HEK293 (cell line): Measurements from ENCODE around the gene THRAP3.

Source experiments
- CTCF ChIA-PET: fragments of 350-600 bp; formaldehyde crosslinking; extraction: SDS; loops from one replicate; lab custom pipeline; 2021; ENCODE audit warnings: antibody characterized with exemption; lab: Yijun Ruan, JAX
- POLR2A ChIA-PET: fragments of 300-600 bp; formaldehyde crosslinking; extraction: SDS; loops from one replicate; lab custom pipeline; 2020; ENCODE audit warnings: antibody characterized with exemption, inconsistent platforms; lab: Yijun Ruan, JAX
- H3K27ac ChIP-seq: fragments of 200-500 bp; sonication (Bioruptor generic); 2 replicates; pipeline ENCODE4 v1.5.1; 2014; ENCODE audit warnings: low read depth, low read length, control low read depth, inconsistent platforms; ENCODE audit errors: extremely low read depth
- H3K36me3 ChIP-seq, 2 experiments: fragments of 200-500 bp in 1 of 2; sonication (Bioruptor generic) in 1 of 2; 1 replicate in 1 of 2; 2 replicates in 1 of 2; pipeline ENCODE4 v1.5.1; 2014 to 2017; ENCODE audit warnings: inconsistent platforms in 2 of 2, low read length in 2 of 2; ENCODE audit not compliant: control insufficient read depth in 2 of 2, insufficient read depth in 1 of 2
- H3K4me1 ChIP-seq: fragments of 200-500 bp; sonication (Bioruptor generic); 2 replicates; pipeline ENCODE4 v1.5.1; 2014; ENCODE audit warnings: mild to moderate bottlenecking, low read length, inconsistent platforms; ENCODE audit not compliant: control insufficient read depth, insufficient read depth
- H3K4me3 ChIP-seq: 2 replicates; pipeline ENCODE4 v1.5.1; 2011; ENCODE audit warnings: low read depth, mild to moderate bottlenecking, control low read depth, low read length, moderate library complexity
- H3K9me3 ChIP-seq: fragments of 200-500 bp; sonication (Bioruptor generic); 2 replicates; pipeline ENCODE4 v1.5.1; 2014; ENCODE audit warnings: low read depth, low read length, inconsistent platforms; ENCODE audit not compliant: control insufficient read depth, insufficient read depth
- GLIS1 ChIP-seq: fragments of 450-650 bp; formaldehyde crosslinking; IDR thresholded peaks from 2 replicates; pipeline ENCODE4 v1.5.1; 2016; ENCODE audit warnings: missing biosample characterization, missing genetic modification characterization
- GLIS2 ChIP-seq: fragments of 450-650 bp; formaldehyde crosslinking; IDR thresholded peaks from 2 replicates; pipeline ENCODE4 v1.5.1; 2016; ENCODE audit warnings: missing biosample characterization, missing genetic modification characterization
- HOXA7 ChIP-seq: sonication (generic); formaldehyde crosslinking; IDR thresholded peaks from 2 replicates; pipeline ENCODE4 v1.8.1; 2022; ENCODE audit warnings: missing genetic modification reagents, borderline replicate concordance
- IKZF3 ChIP-seq: fragments of 450-650 bp; IDR thresholded peaks from 2 replicates; pipeline ENCODE4 v1.5.0; 2018; ENCODE audit warnings: missing biosample characterization, mild to moderate bottlenecking, missing genetic modification characterization, moderate library complexity
- PRDM1 ChIP-seq: fragments of 450-650 bp; formaldehyde crosslinking; IDR thresholded peaks from 2 replicates; pipeline ENCODE4; 2016; ENCODE audit warnings: missing biosample characterization, missing genetic modification characterization
- PRDM4 ChIP-seq: fragments of 450-650 bp; formaldehyde crosslinking; IDR thresholded peaks from 2 replicates; pipeline ENCODE4 v1.5.1; 2017; ENCODE audit warnings: missing biosample characterization, missing genetic modification characterization
- SP7 ChIP-seq: fragments of 450-650 bp; formaldehyde crosslinking; IDR thresholded peaks from 2 replicates; pipeline ENCODE4 v1.5.1; 2016; ENCODE audit warnings: missing biosample characterization, missing genetic modification characterization
- ZBTB48 ChIP-seq: fragments of 450-650 bp; formaldehyde crosslinking; IDR thresholded peaks from 2 replicates; pipeline ENCODE4 v1.5.1; 2016; ENCODE audit warnings: missing biosample characterization, missing genetic modification characterization
- ZNF169 ChIP-seq: fragments of 450-650 bp; formaldehyde crosslinking; IDR thresholded peaks from 2 replicates; pipeline ENCODE4 v1.5.1; 2016; ENCODE audit warnings: missing biosample characterization, missing genetic modification characterization
- ZNF280D ChIP-seq: fragments of 450-650 bp; formaldehyde crosslinking; IDR thresholded peaks from 2 replicates; pipeline ENCODE4 v1.5.1; 2016; ENCODE audit warnings: missing biosample characterization, missing genetic modification characterization
- ZNF548 ChIP-seq: fragments of 450-650 bp; formaldehyde crosslinking; IDR thresholded peaks from 2 replicates; pipeline ENCODE4 v1.5.1; 2016; ENCODE audit warnings: missing biosample characterization, missing genetic modification characterization
- ZNF555 ChIP-seq: fragments of 450-650 bp; formaldehyde crosslinking; conservative IDR thresholded peaks from 2 replicates; pipeline ENCODE4 v1.5.1; 2017; ENCODE audit warnings: missing biosample characterization, mild to moderate bottlenecking, missing genetic modification characterization, inconsistent platforms
- ZNF561 ChIP-seq: fragments of 450-650 bp; IDR thresholded peaks from 2 replicates; pipeline ENCODE4 v1.5.1; 2018; ENCODE audit warnings: missing biosample characterization, missing genetic modification characterization, borderline replicate concordance
- ZNF600 ChIP-seq: fragments of 450-650 bp; formaldehyde crosslinking; IDR thresholded peaks from 2 replicates; pipeline ENCODE4 v1.5.1; 2016; ENCODE audit warnings: missing biosample characterization, missing genetic modification characterization
- ZNF621 ChIP-seq: fragments of 450-650 bp; formaldehyde crosslinking; IDR thresholded peaks from 2 replicates; pipeline ENCODE4 v1.5.1; 2017; ENCODE audit warnings: missing biosample characterization, missing genetic modification characterization
- ZNF624 ChIP-seq: fragments of 450-650 bp; formaldehyde crosslinking; IDR thresholded peaks from 2 replicates; pipeline ENCODE4 v1.5.1; 2017; ENCODE audit warnings: missing biosample characterization, missing genetic modification characterization
- ZNF658 ChIP-seq: fragments of 450-650 bp; formaldehyde crosslinking; IDR thresholded peaks from 2 replicates; pipeline ENCODE4; 2016; ENCODE audit warnings: missing biosample characterization, missing genetic modification characterization
- ZNF664 ChIP-seq: fragments of 450-650 bp; formaldehyde crosslinking; IDR thresholded peaks from 2 replicates; pipeline ENCODE4 v1.5.1; 2016; ENCODE audit warnings: missing biosample characterization, missing genetic modification characterization
- ZNF768 ChIP-seq: fragments of 450-650 bp; formaldehyde crosslinking; IDR thresholded peaks from 2 replicates; pipeline ENCODE4 v1.5.1; 2018; ENCODE audit warnings: missing biosample characterization, mild to moderate bottlenecking, missing genetic modification characterization
- ZSCAN4 ChIP-seq: fragments of 450-650 bp; formaldehyde crosslinking; IDR thresholded peaks from 2 replicates; pipeline ENCODE4 v1.5.1; 2017; ENCODE audit warnings: missing biosample characterization, missing genetic modification characterization
- TF ChIP-seq, protein P1 (sequence below): IDR thresholded peaks from 2 replicates; pipeline ENCODE4 v1.6.1; 2011; ENCODE audit warnings: mild to moderate bottlenecking, low read depth, low read length, borderline replicate concordance

Gene THRAP3

DNA sequence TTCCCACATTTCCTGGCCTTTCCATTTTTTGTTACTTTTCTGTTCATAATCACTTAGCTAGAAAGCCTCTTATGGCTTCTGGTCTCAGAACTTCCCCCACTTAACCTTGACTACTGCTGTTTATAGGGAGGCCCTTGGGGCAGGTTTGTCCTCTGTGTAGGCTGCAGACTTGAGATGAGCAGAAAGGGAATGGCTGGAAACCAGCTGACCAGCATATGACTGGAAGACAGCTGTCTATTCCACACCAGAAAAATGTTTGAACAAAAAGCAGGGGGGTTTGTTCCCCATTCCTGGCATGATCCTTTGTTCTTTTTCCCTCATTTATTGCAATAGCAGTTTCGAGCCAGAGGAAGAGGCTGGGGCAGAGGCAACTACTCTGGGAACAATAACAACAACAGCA lies 77.0 kb downstream of the THRAP3 start:
- Histone ChIP-seq H3K9me3 (no peaks in the 10 kb centered on the region), H3K36me3 (peaks cover 27 to 90% of the 10 kb centered on the region in 2 experiments; a peak in 2 of 3 replicates)
- POLR2A ChIA-PET, result no interaction called here

GRCh38 chr1:36303244-36303643 lies 79.0 kb downstream of the THRAP3 start:
- Histone ChIP-seq H3K4me1 (no peaks in the 10 kb centered on the region), H3K27ac (no peak overlapping the region), H3K9me3 (no peaks in the 10 kb centered on the region), H3K36me3 (peaks cover 16 to 78% of the 10 kb centered on the region in 2 experiments; a peak in 2 of 3 replicates), H3K4me3 (no peak overlapping the region)
- POLR2A ChIA-PET, result interaction anchor here (0.7 kb wide), 1 partner anchor 18 kb away, joined by 4 read pairs; no protein-coding TSS in a partner anchor
- CTCF ChIA-PET, result interaction anchor here (0.9 to 2.4 kb wide), 4 partner anchors 17 to 168 kb away, joined by 3 to 7 read pairs (median 6); no protein-coding TSS in a partner anchor
- TF ChIP-seq ZNF664, result peak; percentile 98
- TF ChIP-seq ZNF768, result no peak
- TF ChIP-seq SP7, result peak; percentile 94

More for the DNA sequence above, 77.0 kb downstream of the THRAP3 start:
- Histone ChIP-seq H3K27ac (no peak overlapping the region; the same call in 1 of the 2 replicates), H3K4me1 (no peaks in the 10 kb centered on the region)
- CTCF ChIA-PET, result interaction anchor here (0.6 to 2.2 kb wide), 2 partner anchors 16 to 45 kb away, joined by 4 to 12 read pairs; no protein-coding TSS in a partner anchor
- no peak for TF ChIP-seq ZNF169 (tag by site-specific recombination)
- no peak for TF ChIP-seq ZNF561 (tag by site-specific recombination)
- no peak for TF ChIP-seq GLIS1
- no peak for TF ChIP-seq ZNF621 (tag by site-specific recombination)
- TF ChIP-seq ZNF658, result no peak
- TF ChIP-seq ZNF280D (tag by site-specific recombination), result no peak
- no peak for TF ChIP-seq IKZF3 (tag by site-specific recombination)
- TF ChIP-seq, all 188 proteins: peak for 0
- no peak overlapping the region for H3K4me3 ChIP-seq

- ChIA-PET POLR2A (interaction anchor here (0.7 kb wide), 1 partner anchor 18 kb away, joined by 4 read pairs; no protein-coding TSS in a partner anchor), CTCF (interaction anchor here (1.1 to 2.4 kb wide), 3 partner anchors 18 to 204 kb away, joined by 4 to 7 read pairs (median 7); no protein-coding TSS in a partner anchor)
- H3K9me3 ChIP-seq, result no peaks in the 10 kb centered on the region
- H3K4me1 ChIP-seq, result no peaks in the 10 kb centered on the region
- peaks cover 10 to 78% of the 10 kb centered on the region in 2 experiments; a peak in 2 of 3 replicates for H3K36me3 ChIP-seq
- no peak overlapping the region for H3K4me3 ChIP-seq
- H3K27ac ChIP-seq, result no peak overlapping the region; the same call in 1 of the 2 replicates
- TF ChIP-seq ZNF555 (tag by site-specific recombination) (no peak), HOXA7 (CRISPR knock-in tag) (no peak), ZNF600 (tag by site-specific recombination) (no peak), ZSCAN4 (tag by site-specific recombination) (no peak), PRDM4 (tag by site-specific recombination) (no peak), PRDM1 (tag by site-specific recombination) (no peak), GLIS2 (tag by site-specific recombination) (no peak), ZNF548 (tag by site-specific recombination) (no peak), ZNF561 (tag by site-specific recombination) (no peak), ZNF624 (tag by site-specific recombination) (no peak), ZBTB48 (tag by site-specific recombination) (no peak)
- TF ChIP-seq, protein P1, sequence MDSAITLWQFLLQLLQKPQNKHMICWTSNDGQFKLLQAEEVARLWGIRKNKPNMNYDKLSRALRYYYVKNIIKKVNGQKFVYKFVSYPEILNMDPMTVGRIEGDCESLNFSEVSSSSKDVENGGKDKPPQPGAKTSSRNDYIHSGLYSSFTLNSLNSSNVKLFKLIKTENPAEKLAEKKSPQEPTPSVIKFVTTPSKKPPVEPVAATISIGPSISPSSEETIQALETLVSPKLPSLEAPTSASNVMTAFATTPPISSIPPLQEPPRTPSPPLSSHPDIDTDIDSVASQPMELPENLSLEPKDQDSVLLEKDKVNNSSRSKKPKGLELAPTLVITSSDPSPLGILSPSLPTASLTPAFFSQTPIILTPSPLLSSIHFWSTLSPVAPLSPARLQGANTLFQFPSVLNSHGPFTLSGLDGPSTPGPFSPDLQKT, result no peak
Observed at GRCh38 chr1:36303650-36304360, 79.6 kb downstream of the THRAP3 start.
